HG03457 (cell line): ENCODE results near the gene CACNB1.

ENCODE experiments used
- ATAC-seq: cut with Tn5 transposase; IDR thresholded peaks from one replicate; pipeline ENCODE4 v1.9.1; 2021; ENCODE audit warnings: moderate number of reproducible peaks; ENCODE audit not compliant: unreplicated experiment

The CACNB1 gene

GRCh38 chr17:39225959-39226683 lies 28.7 kb upstream of the CACNB1 start:
- no peak for ATAC-seq

DNA sequence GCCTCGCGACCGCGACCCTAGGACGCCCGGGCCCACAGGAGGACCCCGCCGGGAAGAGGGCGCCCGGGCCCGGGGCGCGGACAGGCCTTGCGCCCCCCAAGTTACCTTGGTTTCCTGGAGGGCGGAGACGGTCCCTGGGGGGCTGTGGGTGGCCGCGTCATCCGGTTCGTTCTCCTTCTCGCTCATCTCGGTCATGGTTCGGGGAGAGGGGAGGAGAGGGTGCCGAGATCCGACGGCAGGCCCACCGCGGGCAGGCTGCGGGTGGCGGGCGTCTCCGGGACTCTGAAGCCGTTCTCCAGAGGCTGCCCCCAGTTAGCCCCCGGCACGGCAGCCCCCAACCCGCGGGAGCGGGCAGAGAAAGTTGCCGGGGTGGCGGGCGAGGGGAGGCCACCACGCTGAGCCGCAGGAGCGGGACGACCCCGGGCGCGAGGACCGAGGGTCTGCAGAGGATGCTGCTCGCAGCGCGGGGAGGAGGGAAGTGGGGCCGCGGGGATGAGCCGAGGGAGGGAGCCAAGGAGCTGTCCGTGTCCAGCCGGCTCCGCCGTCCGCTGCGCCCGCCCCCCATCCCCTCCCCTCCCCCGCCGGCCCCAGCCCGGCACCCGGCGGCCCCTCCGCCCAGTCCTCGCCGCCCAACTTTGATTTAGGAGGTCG lies 28.0 kb upstream of the CACNB1 start, which contains the start of gene STAC2:
Gene STAC2 (minus strand): TSS at position 638 of the 651 bp plus-strand sequence. CDS start 443 bp downstream, at position 195.
- no peak for ATAC-seq

GRCh38 chr17:39224778-39225307 lies 27.4 kb upstream of the CACNB1 start:
- ATAC-seq: no peak

- ATAC-seq: no peak
Measured at GRCh38 chr17:39223907-39224777, 26.7 kb upstream of the CACNB1 start.

GRCh38 chr17:39222866-39223834 lies 25.7 kb upstream of the CACNB1 start:
- no peak for ATAC-seq

- no peak for ATAC-seq
Measured at GRCh38 chr17:39222151-39222550, 24.7 kb upstream of the CACNB1 start.

- no peak for ATAC-seq
Measured at GRCh38 chr17:39221572-39221971, 24.1 kb upstream of the CACNB1 start.

DNA sequence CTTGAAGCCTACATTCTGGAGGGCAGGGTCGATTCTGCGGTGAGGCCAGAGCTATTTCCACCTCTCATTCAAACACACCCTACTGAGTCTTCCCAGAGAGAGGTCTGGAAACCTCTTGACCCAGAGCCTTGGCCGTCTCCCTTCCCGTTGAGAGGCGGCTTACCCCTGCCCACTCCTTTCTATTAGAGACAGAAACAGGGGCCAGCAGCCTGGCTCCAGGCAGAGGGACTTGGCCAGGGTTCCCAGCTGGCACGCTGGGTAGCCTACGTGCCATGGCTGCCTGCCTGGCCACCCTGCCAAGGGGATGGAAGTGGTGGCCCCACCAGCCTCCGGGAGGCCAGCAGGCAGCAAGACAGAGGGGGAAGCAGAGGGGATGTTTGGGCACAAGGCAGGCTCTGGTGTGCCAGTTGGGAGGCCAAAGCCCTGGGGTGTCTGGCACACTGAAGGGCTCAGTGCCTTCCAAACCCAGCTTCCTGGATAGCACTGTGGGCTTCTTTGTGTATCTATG lies 22.2 kb upstream of the CACNB1 start:
- ATAC-seq: no peak

- ATAC-seq: no peak
Measured at GRCh38 chr17:39218906-39219305, 21.4 kb upstream of the CACNB1 start.

GRCh38 chr17:39217734-39218369 lies 20.4 kb upstream of the CACNB1 start:
- no peak for ATAC-seq

GRCh38 chr17:39213852-39214251 lies 16.4 kb upstream of the CACNB1 start:
- ATAC-seq: no peak

DNA sequence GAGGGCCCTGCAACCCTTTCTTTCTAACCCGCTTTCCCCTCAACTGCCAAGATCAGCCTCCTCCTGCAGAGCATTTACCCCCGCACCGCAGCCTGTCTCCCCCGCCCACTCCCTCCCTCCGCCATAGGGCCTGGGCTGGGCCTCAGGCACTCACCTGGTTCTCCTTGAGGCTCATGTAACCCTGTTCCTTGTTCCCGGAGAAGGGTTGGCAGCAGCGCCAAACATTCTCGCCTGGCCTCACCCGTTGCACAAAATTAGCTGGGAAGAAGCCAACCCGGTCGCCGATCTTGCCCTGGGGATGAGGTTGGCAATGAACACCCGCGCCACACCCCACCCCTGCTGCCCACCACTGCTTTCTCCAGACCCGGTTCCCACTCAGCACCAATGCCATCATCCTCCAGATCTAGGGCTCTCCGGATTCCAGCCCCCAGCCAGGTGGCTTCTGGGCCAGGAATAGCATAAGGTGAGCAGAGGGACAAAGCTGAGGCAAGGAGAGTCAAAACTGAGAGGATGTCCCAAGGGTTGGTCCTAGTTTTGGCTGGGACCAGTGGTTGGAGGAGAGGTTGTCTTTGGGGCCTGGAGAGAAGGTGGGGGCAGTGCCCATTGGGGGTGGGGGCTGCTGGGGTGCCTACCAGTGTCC lies 15.5 kb upstream of the CACNB1 start:
- ATAC-seq: no peak

DNA sequence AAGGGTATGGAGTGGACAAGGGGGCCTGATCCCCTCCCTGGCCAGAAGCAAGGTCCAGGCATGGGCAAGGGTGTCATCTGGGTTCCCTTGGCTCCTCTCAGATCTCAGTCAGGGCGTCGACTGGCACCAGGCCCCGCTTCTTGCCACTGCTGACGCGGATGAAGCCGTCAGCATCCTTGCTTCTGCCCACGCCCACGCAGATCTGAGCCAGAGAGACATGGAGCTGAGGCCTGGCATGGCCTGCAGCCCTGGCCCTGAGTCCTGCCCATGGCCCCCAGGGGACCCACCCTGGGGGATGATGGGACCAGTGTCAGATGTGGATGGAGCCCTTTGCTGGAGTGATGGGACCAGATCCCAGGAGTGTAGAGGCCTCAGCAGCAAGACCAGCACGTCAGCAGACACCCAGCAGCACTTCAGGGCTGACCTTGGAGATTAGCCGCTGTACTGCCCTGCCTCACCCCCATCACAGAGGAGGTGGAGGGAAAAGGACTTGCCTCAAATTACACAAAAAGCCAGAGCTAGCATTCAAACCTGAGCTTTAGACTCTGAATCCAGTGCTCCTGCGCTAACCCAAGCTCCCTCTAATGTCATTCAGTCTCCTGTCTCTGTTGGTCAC lies 14.8 kb upstream of the CACNB1 start:
- ATAC-seq: no peak

DNA sequence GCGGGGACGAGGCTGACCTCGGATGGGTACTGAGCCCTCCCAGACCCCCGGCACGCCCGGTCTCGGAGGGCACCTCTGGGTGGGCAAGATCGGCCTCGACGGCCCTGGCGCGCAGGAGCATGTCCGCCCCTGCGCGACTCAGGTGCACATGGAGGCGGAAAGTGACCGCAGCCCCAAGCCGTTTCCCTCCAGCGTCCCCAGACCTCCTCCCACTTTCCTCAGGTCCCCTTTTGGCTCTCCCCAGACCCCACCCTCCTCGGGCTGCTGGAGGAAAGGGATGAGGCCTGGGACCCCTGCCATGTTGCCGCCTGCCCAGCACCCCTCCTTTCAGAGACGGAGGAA lies 12.6 kb upstream of the CACNB1 start:
- no peak for ATAC-seq

- ATAC-seq: no peak
Measured at GRCh38 chr17:39209317-39210092, 12.0 kb upstream of the CACNB1 start.

- ATAC-seq: no peak
Measured at GRCh38 chr17:39208893-39209292, 11.4 kb upstream of the CACNB1 start.

- ATAC-seq: no peak
Measured at GRCh38 chr17:39208136-39208535, 10.7 kb upstream of the CACNB1 start.

GRCh38 chr17:39205112-39205526 lies 7.7 kb upstream of the CACNB1 start:
- ATAC-seq: no peak
